ENCODE results near the gene CACNA2D1.

CACNA2D1 gene

GRCh38 chr7:82289889-82290288 lies 153.7 kb downstream of the CACNA2D1 start:
- H2BK5ac ChIP-seq (ENCODE audit: low read depth, low read length, poor library complexity, severe bottlenecking), result no peak overlapping the region
- no peak overlapping the region for H2AK5ac ChIP-seq (ENCODE audit: low read length, severe bottlenecking)
- no peak overlapping the region for H3K27ac ChIP-seq (ENCODE audit: low read length, poor library complexity, severe bottlenecking)
- 93% methylated on average over 2 of the region's 2 CpGs for WGBS
- H3K4me3 ChIP-seq (ENCODE audit: insufficient read depth in 1 of 2, low read depth in 1 of 2, low read length in 2 of 2), result no peak overlapping the region
- H2BK15ac ChIP-seq (ENCODE audit: low read depth, poor library complexity, severe bottlenecking), result no peak overlapping the region
- H3K23ac ChIP-seq (ENCODE audit: low read length in 2 of 2), result no peak overlapping the region
- no peak overlapping the region for H2BK12ac ChIP-seq (ENCODE audit: low read length in 2 of 2)
- no peak overlapping the region for H3K9ac ChIP-seq (ENCODE audit: low read length)
- H4K91ac ChIP-seq (ENCODE audit: low read length), result no peak overlapping the region
- no peak overlapping the region for H2AFZ ChIP-seq (ENCODE audit: low read depth, low read length)
- no peaks in the 10 kb centered on the region for H3K27me3 ChIP-seq (ENCODE audit: control insufficient read depth in 1 of 2, insufficient read depth in 1 of 2, low read length in 2 of 2)
- no peak overlapping the region for H3K14ac ChIP-seq (ENCODE audit: low read length in 2 of 2)
- H3K79me1 ChIP-seq (replicated peaks; ENCODE audit: low read length, poor library complexity, severe bottlenecking), result peaks cover 2% of the 10 kb centered on the region
- peaks cover 1% of the 10 kb centered on the region for H3K4me1 ChIP-seq (ENCODE audit: control insufficient read depth, insufficient read depth, low read depth, low read length)
- H3K9me3 ChIP-seq (ENCODE audit: control insufficient read depth, low read length), result peaks cover 7% of the 10 kb centered on the region
- no peak overlapping the region for H2BK120ac ChIP-seq (ENCODE audit: low read depth, low read length)
- H4K8ac ChIP-seq (ENCODE audit: low read length), result no peak overlapping the region
- H3K4me2 ChIP-seq (ENCODE audit: low read length, poor library complexity, severe bottlenecking), result no peak overlapping the region
- H3K18ac ChIP-seq (ENCODE audit: low read depth in 1 of 2, low read length in 2 of 2), result no peak overlapping the region
- no peak for DNase-seq
- no peaks in the 10 kb centered on the region for H3K36me3 ChIP-seq (ENCODE audit: control insufficient read depth in 1 of 2, insufficient read depth in 2 of 2, low read depth in 1 of 2, low read length in 2 of 2)
- no peak overlapping the region for H3K4ac ChIP-seq (ENCODE audit: low read depth in 1 of 2, low read length in 2 of 2)

- WGBS, result no CpG with 5 or more reads among the region's 2 CpGs
- H2BK12ac ChIP-seq (ENCODE audit: low read length in 2 of 2), result no peak overlapping the region
- peaks cover 7% of the 10 kb centered on the region for H3K9me3 ChIP-seq (ENCODE audit: control insufficient read depth, low read length)
Measured at GRCh38 chr7:82289152-82289535, 154.4 kb downstream of the CACNA2D1 start.

GRCh38 chr7:82286798-82287140 lies 156.8 kb downstream of the CACNA2D1 start:
- no peaks in the 10 kb centered on the region for H3K9me3 ChIP-seq (ENCODE audit: control insufficient read depth, low read length)
- no peaks in the 10 kb centered on the region for H3K27me3 ChIP-seq (ENCODE audit: control insufficient read depth in 1 of 2, insufficient read depth in 1 of 2, low read length in 2 of 2)
- H4K91ac ChIP-seq (ENCODE audit: low read length), result no peak overlapping the region
- H3K36me3 ChIP-seq (ENCODE audit: control insufficient read depth in 1 of 2, insufficient read depth in 2 of 2, low read depth in 1 of 2, low read length in 2 of 2), result no peaks in the 10 kb centered on the region
- H3K23ac ChIP-seq (ENCODE audit: low read length in 2 of 2), result no peak overlapping the region
- H2BK5ac ChIP-seq (ENCODE audit: low read depth, low read length, poor library complexity, severe bottlenecking), result no peak overlapping the region
- 100% methylated on average over 1 of the region's 2 CpGs for WGBS
- H2AFZ ChIP-seq (ENCODE audit: low read depth, low read length), result no peak overlapping the region
- no peak for DNase-seq
- no peak overlapping the region for H2AK5ac ChIP-seq (ENCODE audit: low read length, severe bottlenecking)
- H3K27ac ChIP-seq (ENCODE audit: low read length, poor library complexity, severe bottlenecking), result no peak overlapping the region
- H3K4ac ChIP-seq (ENCODE audit: low read depth in 1 of 2, low read length in 2 of 2), result no peak overlapping the region
- H3K4me3 ChIP-seq (ENCODE audit: insufficient read depth in 1 of 2, low read depth in 1 of 2, low read length in 2 of 2), result no peak overlapping the region
- no peak overlapping the region for H2BK15ac ChIP-seq (ENCODE audit: low read depth, poor library complexity, severe bottlenecking)
- no peak overlapping the region for H3K18ac ChIP-seq (ENCODE audit: low read depth in 1 of 2, low read length in 2 of 2)
- H3K9ac ChIP-seq (ENCODE audit: low read length), result peak overlapping the region; percentile 85
- H4K8ac ChIP-seq (ENCODE audit: low read length), result no peak overlapping the region
- no peak overlapping the region for H3K14ac ChIP-seq (ENCODE audit: low read length in 2 of 2)
- H2BK120ac ChIP-seq (ENCODE audit: low read depth, low read length), result no peak overlapping the region
- peaks cover 3% of the 10 kb centered on the region for H3K4me1 ChIP-seq (ENCODE audit: control insufficient read depth, insufficient read depth, low read depth, low read length)
- H3K79me1 ChIP-seq (replicated peaks; ENCODE audit: low read length, poor library complexity, severe bottlenecking), result peaks cover 2% of the 10 kb centered on the region
- H2BK12ac ChIP-seq (ENCODE audit: low read length in 2 of 2), result no peak overlapping the region
- no peak overlapping the region for H3K4me2 ChIP-seq (ENCODE audit: low read length, poor library complexity, severe bottlenecking)

More at GRCh38 chr7:82289152-82289535, 154.4 kb downstream of the CACNA2D1 start:
- no peaks in the 10 kb centered on the region for H3K36me3 ChIP-seq (ENCODE audit: control insufficient read depth in 1 of 2, insufficient read depth in 2 of 2, low read depth in 1 of 2, low read length in 2 of 2)
- no peak overlapping the region for H3K14ac ChIP-seq (ENCODE audit: low read length in 2 of 2)
- H2AK5ac ChIP-seq (ENCODE audit: low read length, severe bottlenecking), result no peak overlapping the region
- no peak overlapping the region for H2BK5ac ChIP-seq (ENCODE audit: low read depth, low read length, poor library complexity, severe bottlenecking)
- DNase-seq, result no peak
- no peak overlapping the region for H4K8ac ChIP-seq (ENCODE audit: low read length)
- H2BK120ac ChIP-seq (ENCODE audit: low read depth, low read length), result no peak overlapping the region
- H3K27me3 ChIP-seq (ENCODE audit: control insufficient read depth in 1 of 2, insufficient read depth in 1 of 2, low read length in 2 of 2), result no peaks in the 10 kb centered on the region
- no peak overlapping the region for H2AFZ ChIP-seq (ENCODE audit: low read depth, low read length)
- H3K4ac ChIP-seq (ENCODE audit: low read depth in 1 of 2, low read length in 2 of 2), result no peak overlapping the region
- H3K4me3 ChIP-seq (ENCODE audit: insufficient read depth in 1 of 2, low read depth in 1 of 2, low read length in 2 of 2), result no peak overlapping the region
- H3K4me2 ChIP-seq (ENCODE audit: low read length, poor library complexity, severe bottlenecking), result no peak overlapping the region
- H3K4me1 ChIP-seq (ENCODE audit: control insufficient read depth, insufficient read depth, low read depth, low read length), result peaks cover 3% of the 10 kb centered on the region
- no peak overlapping the region for H3K9ac ChIP-seq (ENCODE audit: low read length)
- no peak overlapping the region for H3K23ac ChIP-seq (ENCODE audit: low read length in 2 of 2)
- H3K27ac ChIP-seq (ENCODE audit: low read length, poor library complexity, severe bottlenecking), result no peak overlapping the region
- no peak overlapping the region for H4K91ac ChIP-seq (ENCODE audit: low read length)
- peaks cover 2% of the 10 kb centered on the region for H3K79me1 ChIP-seq (replicated peaks; ENCODE audit: low read length, poor library complexity, severe bottlenecking)
- no peak overlapping the region for H3K18ac ChIP-seq (ENCODE audit: low read depth in 1 of 2, low read length in 2 of 2)
- H2BK15ac ChIP-seq (ENCODE audit: low read depth, poor library complexity, severe bottlenecking), result no peak overlapping the region

GRCh38 chr7:82286096-82286797 lies 157.3 kb downstream of the CACNA2D1 start:
- Histone ChIP-seq H3K27ac (ENCODE audit: low read length, poor library complexity, severe bottlenecking) (peak overlapping the region; percentile 49), H2BK12ac (ENCODE audit: low read length in 2 of 2) (no peak overlapping the region), H3K4me3 (ENCODE audit: insufficient read depth in 1 of 2, low read depth in 1 of 2, low read length in 2 of 2) (peak overlapping the region in 1 of 2 experiments; percentile 61), H3K27me3 (ENCODE audit: control insufficient read depth in 1 of 2, insufficient read depth in 1 of 2, low read length in 2 of 2) (no peaks in the 10 kb centered on the region), H2AK5ac (ENCODE audit: low read length, severe bottlenecking) (no peak overlapping the region), H3K14ac (ENCODE audit: low read length in 2 of 2) (no peak overlapping the region), H3K36me3 (ENCODE audit: control insufficient read depth in 1 of 2, insufficient read depth in 2 of 2, low read depth in 1 of 2, low read length in 2 of 2) (no peaks in the 10 kb centered on the region), H3K23ac (ENCODE audit: low read length in 2 of 2) (no peak overlapping the region), H2BK15ac (ENCODE audit: low read depth, poor library complexity, severe bottlenecking) (no peak overlapping the region), H2AFZ (ENCODE audit: low read depth, low read length) (no peak overlapping the region), H3K4me1 (ENCODE audit: control insufficient read depth, insufficient read depth, low read depth, low read length) (peaks cover 3% of the 10 kb centered on the region), H2BK5ac (ENCODE audit: low read depth, low read length, poor library complexity, severe bottlenecking) (no peak overlapping the region), H3K9me3 (ENCODE audit: control insufficient read depth, low read length) (no peaks in the 10 kb centered on the region), H3K9ac (ENCODE audit: low read length) (peak overlapping the region; percentile 85), H3K4me2 (ENCODE audit: low read length, poor library complexity, severe bottlenecking) (peak overlapping the region; percentile 39), H3K79me1 (replicated peaks; ENCODE audit: low read length, poor library complexity, severe bottlenecking) (peaks cover 2% of the 10 kb centered on the region), H4K91ac (ENCODE audit: low read length) (no peak overlapping the region), H3K18ac (ENCODE audit: low read depth in 1 of 2, low read length in 2 of 2) (no peak overlapping the region), H4K8ac (ENCODE audit: low read length) (no peak overlapping the region), H3K4ac (ENCODE audit: low read depth in 1 of 2, low read length in 2 of 2) (no peak overlapping the region), H2BK120ac (ENCODE audit: low read depth, low read length) (no peak overlapping the region)
- WGBS, result 80% methylated on average over 3 of the region's 4 CpGs
- no peak for DNase-seq
